Cerebellar nuclear complex (tissue), 1 donor: ENCODE data around the gene MPHOSPH8.
"Not testable (repeated sequence)": the region's sequence is repeated elsewhere in the genome, so short reads cannot be mapped to it uniquely, and the experiment has no call there.

Experiments
- DNase-seq, 2 experiments: peaks; one replicate each; lab custom pipeline; 2025; lab: John Stamatoyannopoulos, UW

MPHOSPH8 gene

GRCh38 chr13:19680751-19681150, 47.3 kb downstream of the MPHOSPH8 start:
- no peak for DNase-seq

DNA sequence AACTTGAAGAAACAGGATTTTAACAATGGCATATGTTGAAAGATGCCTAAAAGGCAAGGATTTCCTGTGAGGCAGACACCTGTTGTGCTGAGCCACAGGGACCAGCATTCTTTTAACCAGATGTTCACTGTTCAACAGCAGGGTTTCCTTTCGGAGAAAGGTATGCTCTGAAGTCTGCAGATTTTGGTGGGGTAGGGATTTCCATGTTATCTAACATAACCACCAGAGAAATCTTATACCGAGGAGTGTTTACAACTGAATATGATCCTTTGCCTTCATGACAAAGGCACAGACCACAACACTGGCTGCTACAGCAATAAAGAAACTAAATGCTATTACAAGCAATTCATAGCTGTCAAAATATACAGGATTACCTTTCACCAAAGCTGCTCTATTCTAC, 48.1 kb downstream of the MPHOSPH8 start:
- no peak for DNase-seq

GRCh38 chr13:19685034-19685433, 51.6 kb downstream of the MPHOSPH8 start:
- DNase-seq: no peak

DNA sequence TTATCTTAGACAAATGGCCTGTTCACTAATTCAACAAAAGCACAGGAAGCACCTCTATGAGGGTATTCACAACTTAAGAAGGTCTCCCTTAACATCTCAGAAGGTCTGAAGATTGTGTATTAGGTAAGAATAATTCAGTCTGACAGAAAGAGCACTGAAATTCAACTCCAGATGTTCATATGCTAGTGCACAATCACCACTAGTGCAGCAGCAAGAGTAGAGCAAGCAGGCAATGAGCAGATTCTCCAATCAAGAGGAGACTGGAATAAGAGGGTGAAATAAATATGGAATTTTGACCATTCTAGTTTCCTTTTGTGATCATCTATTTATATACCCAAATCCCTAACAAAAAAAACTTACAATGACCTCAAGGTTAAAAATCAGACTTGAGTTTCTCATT, 52.0 kb downstream of the MPHOSPH8 start:
- no peak for DNase-seq

GRCh38 chr13:19691447-19691846, 58.0 kb downstream of the MPHOSPH8 start:
- not testable (repeated sequence) for DNase-seq

- no peak for DNase-seq
Observed at GRCh38 chr13:19695428-19695827, 62.0 kb downstream of the MPHOSPH8 start.

DNA sequence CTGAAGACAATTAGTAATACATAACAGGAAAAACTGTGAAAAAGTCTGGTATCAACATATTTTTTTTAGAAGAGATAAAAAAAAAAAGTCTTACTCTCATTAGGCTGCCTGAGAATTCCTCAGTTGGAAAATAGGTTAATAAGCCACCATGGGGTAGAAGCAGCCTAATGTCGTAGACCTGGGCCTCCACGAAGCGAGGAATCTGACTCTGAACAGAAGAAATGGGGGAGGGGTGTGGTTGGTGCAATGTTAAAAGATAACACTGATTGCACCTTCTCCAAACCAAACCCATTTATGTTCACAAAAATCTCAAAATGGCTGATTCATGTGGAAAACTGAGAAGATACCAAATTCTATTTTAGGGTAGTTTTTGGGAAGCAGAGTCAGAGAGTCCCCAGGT, 62.4 kb downstream of the MPHOSPH8 start:
- no peak for DNase-seq

DNA sequence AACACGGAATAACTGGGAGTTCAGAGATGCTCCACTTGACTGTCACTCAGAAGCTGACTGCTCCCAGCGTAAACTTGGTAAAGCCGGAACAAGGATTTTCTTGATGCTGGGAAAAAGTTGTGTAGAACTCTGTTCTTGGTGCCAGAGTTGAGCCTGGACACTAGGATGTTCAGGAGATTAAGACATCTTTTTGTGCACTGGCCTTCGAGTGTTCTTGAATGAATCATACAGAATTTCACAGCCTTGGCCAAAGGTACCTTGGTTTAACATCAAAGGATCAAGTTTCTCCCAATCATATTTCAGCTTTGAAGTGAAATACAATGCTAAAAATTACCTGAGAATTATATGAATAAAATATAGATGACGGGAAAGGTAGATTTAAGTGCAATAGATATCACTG, 67.5 kb downstream of the MPHOSPH8 start:
- not testable (repeated sequence) for DNase-seq

GRCh38 chr13:19701619-19702018, 68.2 kb downstream of the MPHOSPH8 start:
- not testable (repeated sequence) for DNase-seq

DNA sequence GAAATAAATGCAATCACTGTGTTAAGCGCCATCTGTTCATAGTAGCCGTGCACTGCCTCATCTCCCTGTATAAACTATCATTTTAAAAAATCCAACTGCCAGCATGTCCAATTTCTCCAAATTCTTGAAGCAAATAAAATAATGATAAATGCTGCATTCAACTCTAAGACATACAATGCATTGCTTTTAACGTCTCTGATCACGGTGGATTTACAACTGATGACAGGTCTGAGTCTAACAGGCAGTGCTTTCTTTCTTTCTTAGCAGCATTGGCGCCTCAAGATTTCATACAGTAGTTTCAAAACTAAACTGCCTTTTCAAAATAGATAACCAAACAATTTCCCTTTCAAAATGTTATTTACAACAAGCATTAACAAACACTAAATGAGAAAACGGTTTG, 70.8 kb downstream of the MPHOSPH8 start:
- not testable (repeated sequence) for DNase-seq

- DNase-seq: not testable (repeated sequence)
Observed at GRCh38 chr13:19709039-19709438, 75.6 kb downstream of the MPHOSPH8 start.

GRCh38 chr13:19709782-19710181, 76.3 kb downstream of the MPHOSPH8 start:
- not testable (repeated sequence) for DNase-seq

GRCh38 chr13:19713186-19713965, 79.9 kb downstream of the MPHOSPH8 start:
- DNase-seq: no peak

DNA sequence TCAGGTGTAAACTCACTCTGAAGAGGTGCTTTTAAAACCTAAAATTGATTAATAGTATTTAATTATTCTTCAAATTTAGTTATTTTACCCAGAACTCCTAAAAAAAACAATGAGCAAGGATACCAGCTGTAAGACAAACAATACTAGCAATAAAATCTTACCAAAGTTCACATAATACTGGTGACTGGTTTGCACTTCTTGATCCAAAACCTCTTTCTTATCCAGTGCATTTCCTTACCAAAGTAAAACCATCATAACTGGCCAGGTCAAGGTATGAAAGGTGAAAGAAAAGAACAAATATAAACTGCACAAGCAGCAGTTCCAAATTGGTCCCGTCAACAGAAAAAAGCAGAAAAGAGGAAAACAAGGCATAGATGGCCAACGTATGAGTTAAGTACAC, 86.6 kb downstream of the MPHOSPH8 start:
- DNase-seq: no peak
